ENCODE results near the gene TAS2R30. TPM values are rescaled to one million over a fixed set of nuclear protein-coding genes. Genes with fewer than 3 reads are reported as not detected.
"Not testable (repeated sequence)": the region's sequence is repeated elsewhere in the genome, so short reads cannot be mapped to it uniquely, and the experiment has no call there.

TAS2R30 gene
- total and polyA plus RNA-seq, 5 donors from 2014 or later = 7.2 TPM; not detected in 4

GRCh38 chr12:11114130-11114529 lies 20.3 kb downstream of the TAS2R30 start:
- H3K9me3 ChIP-seq (ENCODE audit: control insufficient read depth in 2 of 2, low read length in 2 of 2) = peaks cover 11 to 15% of the 10 kb centered on the region in 2 experiments
- H3K27ac ChIP-seq (ENCODE audit: insufficient read depth, low read length, poor library complexity, severe bottlenecking); H3K27me3 Mint-ChIP-seq; H3K4me3 Mint-ChIP-seq; H3K27me3 ChIP-seq (ENCODE audit: control insufficient read depth, insufficient read depth, low read length); H3K4me3 ChIP-seq (ENCODE audit: low read depth, low read length); DNase-seq; H3K36me3 ChIP-seq (ENCODE audit: control insufficient read depth, insufficient read depth, low read length); ATAC-seq (ENCODE audit: low read depth in 2 of 2); H3K4me1 ChIP-seq (ENCODE audit: control insufficient read depth, insufficient read depth, low read length, poor library complexity, severe bottlenecking); H3K27ac Mint-ChIP-seq: not testable (repeated sequence)
- Mint-ChIP-seq H3K36me3 (peaks cover 70% of the 10 kb centered on the region), H3K4me1 (peaks cover 41 to 78% (median 49%) of the 10 kb centered on the region in 4 donors), H3K9me3 (peaks cover 4 to 48% (median 17%) of the 10 kb centered on the region in 7 donors)

GRCh38 chr12:11111213-11111612 lies 23.2 kb downstream of the TAS2R30 start:
- peaks cover 14% of the 10 kb centered on the region for H3K36me3 ChIP-seq (ENCODE audit: control insufficient read depth, insufficient read depth, low read length)
- peaks cover 10 to 11% of the 10 kb centered on the region in 2 experiments for H3K9me3 ChIP-seq (ENCODE audit: control insufficient read depth in 2 of 2, low read length in 2 of 2)
- not testable (repeated sequence) for H3K27me3 ChIP-seq (ENCODE audit: control insufficient read depth, insufficient read depth, low read length); ATAC-seq (ENCODE audit: low read depth in 2 of 2); H3K4me1 ChIP-seq (ENCODE audit: control insufficient read depth, insufficient read depth, low read length, poor library complexity, severe bottlenecking); H3K27ac ChIP-seq (ENCODE audit: insufficient read depth, low read length, poor library complexity, severe bottlenecking); H3K27me3 Mint-ChIP-seq; DNase-seq; H3K4me3 ChIP-seq (ENCODE audit: low read depth, low read length)
- Mint-ChIP-seq H3K27ac (peak overlapping the region in 2 of 3 donors; percentile 15 to 24), H3K4me3 (peak overlapping the region in 1 of 4 donors; percentile 1), H3K36me3 (peaks cover 66% of the 10 kb centered on the region), H3K9me3 (peaks cover 0 to 43% (median 17%) of the 10 kb centered on the region in 7 donors), H3K4me1 (peaks cover 40 to 77% (median 46%) of the 10 kb centered on the region in 4 donors)

GRCh38 chr12:11108862-11109261 lies 25.6 kb downstream of the TAS2R30 start:
- DNase-seq (peak in 1 of 3 donors; percentile 21), ATAC-seq (ENCODE audit: low read depth in 2 of 2) (no peak)
- Mint-ChIP-seq H3K9me3 (peaks cover 0 to 33% (median 19%) of the 10 kb centered on the region in 7 donors), H3K4me1 (peaks cover 29 to 63% (median 36%) of the 10 kb centered on the region in 4 donors), H3K36me3 (peaks cover 60% of the 10 kb centered on the region), H3K27me3 (no peaks in the 10 kb centered on the region), H3K4me3 (peak overlapping the region in 2 of 4 donors; percentile 40 to 74), H3K27ac (peak overlapping the region; percentile 33 to 77 (median 71))
- H3K27ac ChIP-seq (ENCODE audit: insufficient read depth, low read length, poor library complexity, severe bottlenecking) = no peak overlapping the region
- H3K4me1 ChIP-seq (ENCODE audit: control insufficient read depth, insufficient read depth, low read length, poor library complexity, severe bottlenecking) = peaks cover 9% of the 10 kb centered on the region
- H3K27me3 ChIP-seq (ENCODE audit: control insufficient read depth, insufficient read depth, low read length) = no peaks in the 10 kb centered on the region
- H3K36me3 ChIP-seq (ENCODE audit: control insufficient read depth, insufficient read depth, low read length) = peaks cover 11% of the 10 kb centered on the region
- no peak overlapping the region for H3K4me3 ChIP-seq (ENCODE audit: low read depth, low read length)
- peaks cover 6 to 8% of the 10 kb centered on the region in 2 experiments for H3K9me3 ChIP-seq (ENCODE audit: control insufficient read depth in 2 of 2, low read length in 2 of 2)

- Histone ChIP-seq H3K36me3 (ENCODE audit: control insufficient read depth, insufficient read depth, low read length) (peaks cover 11% of the 10 kb centered on the region), H3K4me1 (ENCODE audit: control insufficient read depth, insufficient read depth, low read length, poor library complexity, severe bottlenecking) (peaks cover 9% of the 10 kb centered on the region), H3K4me3 (ENCODE audit: low read depth, low read length) (no peak overlapping the region), H3K9me3 (ENCODE audit: control insufficient read depth in 2 of 2, low read length in 2 of 2) (peaks cover under 1 to 8% of the 10 kb centered on the region in 2 experiments), H3K27me3 (ENCODE audit: control insufficient read depth, insufficient read depth, low read length) (no peaks in the 10 kb centered on the region), H3K27ac (ENCODE audit: insufficient read depth, low read length, poor library complexity, severe bottlenecking) (no peak overlapping the region)
- no peaks in the 10 kb centered on the region for H3K27me3 Mint-ChIP-seq
- H3K36me3 Mint-ChIP-seq = peaks cover 57% of the 10 kb centered on the region
- DNase-seq (no peak), ATAC-seq (ENCODE audit: low read depth in 2 of 2) (no peak)
- H3K9me3 Mint-ChIP-seq = peaks cover 0 to 33% (median 15%) of the 10 kb centered on the region in 7 donors
- no peak overlapping the region for H3K4me3 Mint-ChIP-seq
- H3K27ac Mint-ChIP-seq = peak overlapping the region in 2 of 3 donors; percentile 54 to 68
- peaks cover 29 to 53% (median 33%) of the 10 kb centered on the region in 4 donors for H3K4me1 Mint-ChIP-seq
These were observed 26.7 kb downstream of the TAS2R30 start for GRCh38 chr12:11107719-11108118.

GRCh38 chr12:11106288-11106687 lies 28.2 kb downstream of the TAS2R30 start:
- DNase-seq (no peak), ATAC-seq (ENCODE audit: low read depth in 2 of 2) (no peak)
- Histone ChIP-seq H3K9me3 (ENCODE audit: control insufficient read depth in 2 of 2, low read length in 2 of 2) (peaks cover 0 to 1% of the 10 kb centered on the region in 2 experiments), H3K36me3 (ENCODE audit: control insufficient read depth, insufficient read depth, low read length) (peaks cover 12% of the 10 kb centered on the region), H3K4me1 (ENCODE audit: control insufficient read depth, insufficient read depth, low read length, poor library complexity, severe bottlenecking) (peaks cover 9% of the 10 kb centered on the region), H3K27ac (ENCODE audit: insufficient read depth, low read length, poor library complexity, severe bottlenecking) (no peak overlapping the region), H3K4me3 (ENCODE audit: low read depth, low read length) (no peak overlapping the region), H3K27me3 (ENCODE audit: control insufficient read depth, insufficient read depth, low read length) (no peaks in the 10 kb centered on the region)
- H3K9me3 Mint-ChIP-seq = peaks cover 0 to 20% (median 16%) of the 10 kb centered on the region in 7 donors
- peaks cover 48% of the 10 kb centered on the region for H3K36me3 Mint-ChIP-seq
- no peaks in the 10 kb centered on the region for H3K27me3 Mint-ChIP-seq
- no peak overlapping the region for H3K4me3 Mint-ChIP-seq
- H3K4me1 Mint-ChIP-seq = peaks cover 29 to 48% (median 29%) of the 10 kb centered on the region in 4 donors
- H3K27ac Mint-ChIP-seq = no peak overlapping the region

- Histone ChIP-seq H3K9me3 (ENCODE audit: control insufficient read depth in 2 of 2, low read length in 2 of 2) (peaks cover 0 to 1% of the 10 kb centered on the region in 2 experiments), H3K27ac (ENCODE audit: insufficient read depth, low read length, poor library complexity, severe bottlenecking) (no peak overlapping the region), H3K36me3 (ENCODE audit: control insufficient read depth, insufficient read depth, low read length) (peaks cover 15% of the 10 kb centered on the region), H3K4me1 (ENCODE audit: control insufficient read depth, insufficient read depth, low read length, poor library complexity, severe bottlenecking) (peaks cover 9% of the 10 kb centered on the region), H3K27me3 (ENCODE audit: control insufficient read depth, insufficient read depth, low read length) (no peaks in the 10 kb centered on the region), H3K4me3 (ENCODE audit: low read depth, low read length) (no peak overlapping the region)
- Mint-ChIP-seq H3K36me3 (peaks cover 42% of the 10 kb centered on the region), H3K4me3 (no peak overlapping the region), H3K27me3 (no peaks in the 10 kb centered on the region), H3K9me3 (peaks cover 0 to 17% (median 10%) of the 10 kb centered on the region in 7 donors), H3K27ac (peak overlapping the region in 1 of 3 donors; percentile 32), H3K4me1 (peaks cover 23 to 43% (median 25%) of the 10 kb centered on the region in 4 donors)
- no peak for DNase-seq
- ATAC-seq (ENCODE audit: low read depth in 2 of 2) = no peak
These were observed 28.9 kb downstream of the TAS2R30 start for GRCh38 chr12:11105546-11105945.

- H3K9me3 ChIP-seq (ENCODE audit: control insufficient read depth in 2 of 2, low read length in 2 of 2); H3K27me3 ChIP-seq (ENCODE audit: control insufficient read depth, insufficient read depth, low read length); H3K36me3 Mint-ChIP-seq; H3K27me3 Mint-ChIP-seq; H3K4me3 Mint-ChIP-seq; H3K9me3 Mint-ChIP-seq; H3K4me3 ChIP-seq (ENCODE audit: low read depth, low read length); H3K27ac Mint-ChIP-seq; DNase-seq; H3K36me3 ChIP-seq (ENCODE audit: control insufficient read depth, insufficient read depth, low read length); H3K4me1 ChIP-seq (ENCODE audit: control insufficient read depth, insufficient read depth, low read length, poor library complexity, severe bottlenecking); H3K27ac ChIP-seq (ENCODE audit: insufficient read depth, low read length, poor library complexity, severe bottlenecking): not testable (repeated sequence)
- peak in 1 of 2 donors; percentile 28 for ATAC-seq (ENCODE audit: low read depth in 2 of 2)
- peaks cover 0 to 14% (median 6%) of the 10 kb centered on the region in 4 donors for H3K4me1 Mint-ChIP-seq
These were observed 39.5 kb downstream of the TAS2R30 start for GRCh38 chr12:11094910-11095309.

GRCh38 chr12:11092128-11092527 lies 42.3 kb downstream of the TAS2R30 start, which contains the start of gene TAS2R43:
Gene TAS2R43, minus strand, starts transcription at chr12:11092313. Its CDS starts 84 bp downstream, at chr12:11092229.
- no peak within 1 kb of the TSS for H3K4me3 Mint-ChIP-seq
- Histone ChIP-seq H3K9me3 (ENCODE audit: control insufficient read depth in 2 of 2, low read length in 2 of 2) (no peaks in the 10 kb centered on the region), H3K36me3 (ENCODE audit: control insufficient read depth, insufficient read depth, low read length) (no peaks in the 10 kb centered on the region), H3K27me3 (ENCODE audit: control insufficient read depth, insufficient read depth, low read length) (no peaks in the 10 kb centered on the region), H3K4me1 (ENCODE audit: control insufficient read depth, insufficient read depth, low read length, poor library complexity, severe bottlenecking) (no peaks in the 10 kb centered on the region), H3K27ac (ENCODE audit: insufficient read depth, low read length, poor library complexity, severe bottlenecking) (no peak within 1 kb of the TSS), H3K4me3 (ENCODE audit: low read depth, low read length) (no peak within 1 kb of the TSS)
- H3K27me3 Mint-ChIP-seq = no peaks in the 10 kb centered on the region
- H3K9me3 Mint-ChIP-seq = peaks cover 0 to 2% (median 0%) of the 10 kb centered on the region in 7 donors
- H3K4me1 Mint-ChIP-seq = peaks cover 0 to 14% (median 0%) of the 10 kb centered on the region in 4 donors
- DNase-seq = no peak
- no peaks in the 10 kb centered on the region for H3K36me3 Mint-ChIP-seq
- no peak for ATAC-seq (ENCODE audit: low read depth in 2 of 2)
- no peak within 1 kb of the TSS for H3K27ac Mint-ChIP-seq

Measured in CD4-positive, CD25-positive, alpha-beta regulatory T cell (primary cell).